Chondrocyte (in vitro differentiated cells): ENCODE data around the gene KIR2DL4. TPM values are rescaled to one million over a fixed set of nuclear protein-coding genes. Genes with fewer than 3 reads are reported as not detected.
"Not testable (repeated sequence)": the region's sequence is repeated elsewhere in the genome, so short reads cannot be mapped to it uniquely, and the experiment has no call there.

ENCODE experiments used
- DNase-seq: peaks from one replicate; pipeline ENCODE4 v3.0.0; 2021; ENCODE audit warnings: mixed read lengths, low spot score
- H3K27ac Mint-ChIP-seq: one replicate; pipeline ENCODE4 v1.8.0; 2021; ENCODE audit warnings: mild to moderate bottlenecking, moderate library complexity, mixed read lengths; ENCODE audit not compliant: unreplicated experiment
- H3K27me3 Mint-ChIP-seq: 2 replicates; pipeline ENCODE4 v1.8.0; 2021; ENCODE audit warnings: low read depth, mixed read lengths
- H3K36me3 Mint-ChIP-seq: 2 replicates; pipeline ENCODE4 v1.8.0; 2021; ENCODE audit warnings: low read depth, mixed read lengths
- H3K4me1 Mint-ChIP-seq: 2 replicates; pipeline ENCODE4 v1.8.0; 2021; ENCODE audit warnings: low read depth, mild to moderate bottlenecking, mixed read lengths
- H3K4me3 Mint-ChIP-seq: one replicate; pipeline ENCODE4 v1.8.0; 2021; ENCODE audit warnings: mild to moderate bottlenecking, moderate library complexity, mixed read lengths; ENCODE audit not compliant: unreplicated experiment
- H3K9me3 Mint-ChIP-seq: 2 replicates; pipeline ENCODE4 v1.8.0; 2021; ENCODE audit warnings: low read depth, mixed read lengths
- CTCF ChIP-seq: fragments of 200-600 bp; sonication (generic); IDR thresholded peaks from 2 replicates; pipeline ENCODE4 v1.5.0; 2021; ENCODE audit warnings: antibody characterized with exemption, mild to moderate bottlenecking, moderate library complexity
- total RNA-seq: library from RNA; stranded (reverse); gene quantifications from 3 replicates; pipeline ENCODE4 v1.2.1, GENCODE V29; 2021

The KIR2DL4 gene
- total RNA-seq, 1 donor from 2014 or later, result not detected

GRCh38 chr19:54795758-54796157 lies 7.7 kb upstream of the KIR2DL4 start:
- Mint-ChIP-seq H3K27me3 (no peaks in the 10 kb centered on the region), H3K36me3 (no peaks in the 10 kb centered on the region), H3K4me1 (no peaks in the 10 kb centered on the region), H3K27ac (no peak overlapping the region), H3K4me3 (no peak overlapping the region), H3K9me3 (peaks cover 54% of the 10 kb centered on the region)
- no peak for TF ChIP-seq CTCF
- no peak for DNase-seq

GRCh38 chr19:54804101-54804500 lies 691 bp downstream of the KIR2DL4 start:
- no peaks in the 10 kb centered on the region for H3K36me3 Mint-ChIP-seq
- no peaks in the 10 kb centered on the region for H3K4me1 Mint-ChIP-seq
- no peak for TF ChIP-seq CTCF
- H3K9me3 Mint-ChIP-seq, result peaks cover 47% of the 10 kb centered on the region
- no peaks in the 10 kb centered on the region for H3K27me3 Mint-ChIP-seq
- no peak overlapping the region for H3K27ac Mint-ChIP-seq
- DNase-seq, result no peak
- no peak overlapping the region for H3K4me3 Mint-ChIP-seq

- Mint-ChIP-seq H3K4me1 (no peaks in the 10 kb centered on the region), H3K9me3 (peaks cover 44% of the 10 kb centered on the region), H3K27ac (no peak overlapping the region), H3K27me3 (no peaks in the 10 kb centered on the region), H3K36me3 (no peaks in the 10 kb centered on the region), H3K4me3 (no peak overlapping the region)
- DNase-seq, result no peak
- no peak for TF ChIP-seq CTCF
Observed at GRCh38 chr19:54804571-54804970, 1.2 kb downstream of the KIR2DL4 start.

GRCh38 chr19:54805665-54806515 lies 2.5 kb downstream of the KIR2DL4 start:
- Mint-ChIP-seq H3K36me3 (no peaks in the 10 kb centered on the region), H3K4me3 (no peak overlapping the region), H3K27ac (no peak overlapping the region), H3K4me1 (no peaks in the 10 kb centered on the region), H3K9me3 (peaks cover 53% of the 10 kb centered on the region), H3K27me3 (no peaks in the 10 kb centered on the region)
- no peak for TF ChIP-seq CTCF
- no peak for DNase-seq

- Mint-ChIP-seq H3K27ac (no peak overlapping the region), H3K27me3 (no peaks in the 10 kb centered on the region), H3K4me3 (no peak overlapping the region), H3K9me3 (peaks cover 49% of the 10 kb centered on the region), H3K36me3 (no peaks in the 10 kb centered on the region), H3K4me1 (no peaks in the 10 kb centered on the region)
- no peak for TF ChIP-seq CTCF
- no peak for DNase-seq
Observed at GRCh38 chr19:54806516-54806838, 3.1 kb downstream of the KIR2DL4 start.

- H3K27me3 Mint-ChIP-seq, H3K4me3 Mint-ChIP-seq, H3K27ac Mint-ChIP-seq, DNase-seq, H3K4me1 Mint-ChIP-seq, H3K36me3 Mint-ChIP-seq: not testable (repeated sequence)
- H3K9me3 Mint-ChIP-seq, result peaks cover 65% of the 10 kb centered on the region
Observed at GRCh38 chr19:54814571-54814970, 11.2 kb downstream of the KIR2DL4 start.

- not testable (repeated sequence) for H3K4me3 Mint-ChIP-seq, H3K27me3 Mint-ChIP-seq, H3K27ac Mint-ChIP-seq, DNase-seq, H3K36me3 Mint-ChIP-seq, H3K4me1 Mint-ChIP-seq
- peaks cover 66% of the 10 kb centered on the region for H3K9me3 Mint-ChIP-seq
Observed at GRCh38 chr19:54816251-54816650, 12.8 kb downstream of the KIR2DL4 start, which contains the start of gene KIR3DL1. Gene KIR3DL1 (plus strand): TSS chr19:54816468.
